ENCODE data around the gene PLCB2.
A peak's percentile ranks its signal among the peaks of the same experiment; 100 is the strongest.

PLCB2 gene

GRCh38 chr15:40293905-40294895, 13.5 kb downstream of the PLCB2 start:
- Mint-ChIP-seq H3K36me3 (ENCODE audit: low read depth) (peaks cover 73% of the 10 kb centered on the region), H3K27ac (no peak overlapping the region), H3K4me3 (no peak overlapping the region), H3K4me1 (ENCODE audit: low read depth) (no peaks in the 10 kb centered on the region), H3K9me3 (no peaks in the 10 kb centered on the region), H3K27me3 (no peaks in the 10 kb centered on the region)
- no peak for DNase-seq

DNA sequence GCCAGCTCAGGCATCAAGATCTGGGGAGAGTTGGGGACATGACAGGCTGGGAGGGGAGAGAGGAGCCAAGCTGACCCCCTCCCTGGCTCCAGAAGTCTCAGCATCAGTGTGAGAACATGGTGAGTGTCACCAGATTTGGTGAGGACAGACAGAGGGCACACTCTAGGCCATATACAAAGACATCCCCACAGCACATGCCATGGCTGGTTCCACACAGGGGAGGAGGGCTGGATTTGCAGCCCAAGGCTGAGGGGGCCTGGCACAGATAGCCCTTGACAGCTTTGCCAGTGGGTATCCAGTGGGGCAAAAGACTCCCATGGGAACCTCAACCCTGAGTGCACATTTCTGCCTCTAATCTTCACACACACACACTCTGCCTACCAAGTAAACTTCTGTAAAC, 14.7 kb downstream of the PLCB2 start:
- no peak for DNase-seq
- no peaks in the 10 kb centered on the region for H3K4me1 Mint-ChIP-seq (ENCODE audit: low read depth)
- H3K4me3 Mint-ChIP-seq, result no peak overlapping the region
- peaks cover 72% of the 10 kb centered on the region for H3K36me3 Mint-ChIP-seq (ENCODE audit: low read depth)
- H3K27ac Mint-ChIP-seq, result no peak overlapping the region
- no peaks in the 10 kb centered on the region for H3K9me3 Mint-ChIP-seq
- no peaks in the 10 kb centered on the region for H3K27me3 Mint-ChIP-seq

GRCh38 chr15:40292246-40292645, 15.5 kb downstream of the PLCB2 start:
- Mint-ChIP-seq H3K36me3 (ENCODE audit: low read depth) (peaks cover 71% of the 10 kb centered on the region), H3K9me3 (no peaks in the 10 kb centered on the region), H3K4me1 (ENCODE audit: low read depth) (no peaks in the 10 kb centered on the region), H3K27ac (no peak overlapping the region), H3K27me3 (no peaks in the 10 kb centered on the region), H3K4me3 (no peak overlapping the region)
- DNase-seq, result no peak

- no peak for DNase-seq
- no peaks in the 10 kb centered on the region for H3K4me1 Mint-ChIP-seq (ENCODE audit: low read depth)
- H3K36me3 Mint-ChIP-seq (ENCODE audit: low read depth), result peaks cover 62% of the 10 kb centered on the region
- H3K27ac Mint-ChIP-seq, result no peak overlapping the region
- H3K27me3 Mint-ChIP-seq, result no peaks in the 10 kb centered on the region
- H3K9me3 Mint-ChIP-seq, result no peaks in the 10 kb centered on the region
- no peak overlapping the region for H3K4me3 Mint-ChIP-seq
Measured at GRCh38 chr15:40290918-40291574, 16.7 kb downstream of the PLCB2 start.

DNA sequence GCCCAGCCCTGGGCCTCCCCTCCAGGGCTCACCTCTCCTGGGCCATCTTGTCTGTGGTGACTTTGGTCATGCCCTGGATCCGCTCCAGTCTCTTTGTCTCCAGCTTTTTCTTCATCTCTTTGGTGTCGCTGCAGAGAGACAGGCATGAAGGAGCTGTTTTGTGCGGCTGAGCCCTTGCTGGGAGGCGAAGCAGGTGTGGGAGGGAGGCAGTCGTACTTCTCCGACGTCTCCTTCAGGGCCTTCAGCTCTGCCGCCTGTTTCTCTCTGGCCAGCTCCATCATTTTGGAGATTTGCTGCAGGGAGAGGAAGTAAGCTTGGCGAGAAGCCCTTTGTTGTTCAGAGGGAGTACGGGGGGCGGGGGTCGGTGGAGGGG, 17.2 kb downstream of the PLCB2 start:
- DNase-seq, result no peak
- H3K27ac Mint-ChIP-seq, result no peak overlapping the region
- no peak overlapping the region for H3K4me3 Mint-ChIP-seq
- no peaks in the 10 kb centered on the region for H3K9me3 Mint-ChIP-seq
- H3K4me1 Mint-ChIP-seq (ENCODE audit: low read depth), result peaks cover 2% of the 10 kb centered on the region
- H3K27me3 Mint-ChIP-seq, result no peaks in the 10 kb centered on the region
- peaks cover 60% of the 10 kb centered on the region for H3K36me3 Mint-ChIP-seq (ENCODE audit: low read depth)

GRCh38 chr15:40289140-40289775, 18.5 kb downstream of the PLCB2 start:
- H3K4me1 Mint-ChIP-seq (ENCODE audit: low read depth), result peaks cover 2% of the 10 kb centered on the region
- peaks cover 50% of the 10 kb centered on the region for H3K36me3 Mint-ChIP-seq (ENCODE audit: low read depth)
- no peaks in the 10 kb centered on the region for H3K9me3 Mint-ChIP-seq
- no peak for DNase-seq
- no peaks in the 10 kb centered on the region for H3K27me3 Mint-ChIP-seq
- peak overlapping the region; percentile 11 for H3K27ac Mint-ChIP-seq
- H3K4me3 Mint-ChIP-seq, result no peak overlapping the region

GRCh38 chr15:40287968-40288367, 19.8 kb downstream of the PLCB2 start:
- peak overlapping the region; percentile 12 for H3K27ac Mint-ChIP-seq
- peaks cover 2% of the 10 kb centered on the region for H3K4me1 Mint-ChIP-seq (ENCODE audit: low read depth)
- H3K4me3 Mint-ChIP-seq, result no peak overlapping the region
- H3K9me3 Mint-ChIP-seq, result no peaks in the 10 kb centered on the region
- peaks cover 42% of the 10 kb centered on the region for H3K36me3 Mint-ChIP-seq (ENCODE audit: low read depth)
- no peak for DNase-seq
- H3K27me3 Mint-ChIP-seq, result peaks cover 9% of the 10 kb centered on the region

- H3K27ac Mint-ChIP-seq, result peak overlapping the region; percentile 63
Measured at GRCh38 chr15:40287505-40287904, 20.2 kb downstream of the PLCB2 start.

GRCh38 chr15:40286794-40287193, 20.9 kb downstream of the PLCB2 start:
- Mint-ChIP-seq H3K27ac (no peak overlapping the region), H3K27me3 (peaks cover 12% of the 10 kb centered on the region), H3K36me3 (ENCODE audit: low read depth) (peaks cover 32% of the 10 kb centered on the region), H3K9me3 (no peaks in the 10 kb centered on the region), H3K4me1 (ENCODE audit: low read depth) (peaks cover 2% of the 10 kb centered on the region), H3K4me3 (no peak overlapping the region)
- DNase-seq, result no peak

More at GRCh38 chr15:40287505-40287904, 20.2 kb downstream of the PLCB2 start:
- H3K9me3 Mint-ChIP-seq, result no peaks in the 10 kb centered on the region
- peaks cover 39% of the 10 kb centered on the region for H3K36me3 Mint-ChIP-seq (ENCODE audit: low read depth)
- no peak for DNase-seq
- no peak overlapping the region for H3K4me3 Mint-ChIP-seq
- peaks cover 2% of the 10 kb centered on the region for H3K4me1 Mint-ChIP-seq (ENCODE audit: low read depth)
- H3K27me3 Mint-ChIP-seq, result peaks cover 12% of the 10 kb centered on the region

- Mint-ChIP-seq H3K27ac (no peak overlapping the region), H3K4me3 (no peak overlapping the region), H3K27me3 (peaks cover 15% of the 10 kb centered on the region), H3K9me3 (no peaks in the 10 kb centered on the region), H3K36me3 (ENCODE audit: low read depth) (peaks cover 30% of the 10 kb centered on the region), H3K4me1 (ENCODE audit: low read depth) (peaks cover 2% of the 10 kb centered on the region)
- DNase-seq, result no peak
Measured at GRCh38 chr15:40286061-40286532, 21.6 kb downstream of the PLCB2 start.

DNA sequence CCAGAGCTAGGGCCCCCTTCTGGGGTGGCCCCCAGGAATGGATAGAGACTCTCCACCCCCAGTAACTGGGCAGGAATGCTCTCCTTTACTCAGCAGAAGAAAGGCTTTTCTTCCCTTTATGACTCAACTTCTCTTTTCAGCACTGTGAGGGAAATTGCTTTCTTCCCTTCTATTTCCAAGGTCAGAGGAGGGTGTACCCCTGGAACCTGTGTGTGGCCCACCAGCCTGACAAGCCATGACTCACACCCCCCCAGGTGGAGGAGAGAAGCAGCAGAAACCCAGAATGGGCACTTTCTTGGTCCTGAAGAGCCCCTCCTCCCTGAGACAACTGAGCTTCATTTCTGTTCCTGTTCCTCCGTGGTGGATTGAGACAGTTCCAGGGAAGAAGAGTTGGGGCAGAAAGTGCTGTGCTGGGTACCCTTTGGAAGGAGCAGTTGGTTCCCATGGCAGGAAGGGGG, 22.2 kb downstream of the PLCB2 start:
- Mint-ChIP-seq H3K36me3 (ENCODE audit: low read depth) (peaks cover 30% of the 10 kb centered on the region), H3K4me1 (ENCODE audit: low read depth) (peaks cover 2% of the 10 kb centered on the region), H3K27me3 (peaks cover 20% of the 10 kb centered on the region), H3K27ac (peak overlapping the region; percentile 8), H3K4me3 (no peak overlapping the region), H3K9me3 (no peaks in the 10 kb centered on the region)
- DNase-seq, result no peak

- no peak for DNase-seq
- no peak overlapping the region for H3K4me3 Mint-ChIP-seq
- peaks cover 25% of the 10 kb centered on the region for H3K36me3 Mint-ChIP-seq (ENCODE audit: low read depth)
- peaks cover 25% of the 10 kb centered on the region for H3K27me3 Mint-ChIP-seq
- peaks cover 2% of the 10 kb centered on the region for H3K4me1 Mint-ChIP-seq (ENCODE audit: low read depth)
- H3K27ac Mint-ChIP-seq, result no peak overlapping the region
- no peaks in the 10 kb centered on the region for H3K9me3 Mint-ChIP-seq
Measured at GRCh38 chr15:40285151-40285550, 22.6 kb downstream of the PLCB2 start.

GRCh38 chr15:40283615-40284300, 24.0 kb downstream of the PLCB2 start:
- Mint-ChIP-seq H3K27me3 (peaks cover 35% of the 10 kb centered on the region), H3K9me3 (no peaks in the 10 kb centered on the region), H3K4me3 (peak overlapping the region; percentile 12), H3K4me1 (ENCODE audit: low read depth) (peaks cover 6% of the 10 kb centered on the region), H3K36me3 (ENCODE audit: low read depth) (peaks cover 14% of the 10 kb centered on the region), H3K27ac (no peak overlapping the region)
- DNase-seq, result no peak
